Smooth muscle cell (in vitro differentiated cells): ENCODE measurements around the gene TMIGD1. TPM values are rescaled to one million over a fixed set of nuclear protein-coding genes. Genes with fewer than 3 reads are reported as not detected.
A peak's percentile ranks its signal among the peaks of the same experiment; 100 is the strongest.

Experiments used
- DNase-seq: peaks from one replicate; lab custom pipeline; 2025; ENCODE audit not compliant: unreplicated experiment; lab: John Stamatoyannopoulos, UW
- H2AFZ ChIP-seq: fragments of 200-600 bp; sonication (generic); 2 replicates; pipeline ENCODE4 v1.6.0; 2016; ENCODE audit warnings: antibody characterized with exemption, low read depth, mild to moderate bottlenecking
- H3F3A ChIP-seq: fragments of 200-600 bp; sonication (generic); 2 replicates; pipeline ENCODE4 v1.6.0; 2017; ENCODE audit warnings: antibody characterized with exemption, low read depth
- H3K27ac ChIP-seq: fragments of 200-600 bp; sonication (generic); 2 replicates; pipeline ENCODE4 v1.5.1; 2016; ENCODE audit warnings: low read depth, mild to moderate bottlenecking
- H3K27me3 ChIP-seq: fragments of 200-600 bp; sonication (generic); 2 replicates; pipeline ENCODE4 v1.6.1; 2016; ENCODE audit warnings: low read depth, mild to moderate bottlenecking
- H3K36me3 ChIP-seq: fragments of 200-600 bp; sonication (generic); 2 replicates; pipeline ENCODE4 v1.5.1; 2016; ENCODE audit warnings: low read depth
- H3K4me1 ChIP-seq: fragments of 200-600 bp; sonication (generic); 2 replicates; pipeline ENCODE4 v1.5.1; 2016; ENCODE audit warnings: low read depth
- H3K4me2 ChIP-seq: fragments of 200-600 bp; sonication (generic); 2 replicates; pipeline ENCODE4 v1.6.0; 2016; ENCODE audit warnings: mild to moderate bottlenecking
- H3K4me3 ChIP-seq: fragments of 200-600 bp; sonication (generic); 2 replicates; pipeline ENCODE4 v1.5.1; 2016; ENCODE audit warnings: mild to moderate bottlenecking
- H3K79me2 ChIP-seq: fragments of 200-600 bp; sonication (generic); 2 replicates; pipeline ENCODE4 v1.6.0; 2016; ENCODE audit warnings: low read depth, mild to moderate bottlenecking
- H3K9ac ChIP-seq: fragments of 200-600 bp; sonication (generic); 2 replicates; pipeline ENCODE4 v1.6.0; 2016; ENCODE audit warnings: low read depth
- H3K9me3 ChIP-seq: fragments of 200-600 bp; sonication (generic); replicated peaks from 2 replicates; pipeline ENCODE4 v1.5.1; 2016; ENCODE audit warnings: low read depth
- H4K20me1 ChIP-seq: fragments of 200-600 bp; sonication (generic); 2 replicates; pipeline ENCODE4 v1.6.0; 2016; ENCODE audit warnings: low read depth
- WGBS: methylation state at CpG from one replicate; pipeline ENCODE4 v1.1.7; 2016; ENCODE audit warnings: low lambda C conversion rate; 5-methylcytosine and 5-hydroxymethylcytosine counted together
- polyA plus RNA-seq: library from polyadenylated mRNA; unstranded; fragments of >200 nt; fragmentation: Nextera tagmentation; extraction: Ambion mirVana; gene quantifications from 2 replicates; pipeline ENCODE4 v1.2.1, GENCODE V29; 2016
- total RNA-seq: library from RNA; depleted of rRNA; stranded (reverse); fragments of >200 nt; gene quantifications from 2 replicates; pipeline ENCODE4 v1.2.3, GENCODE V29; 2014
- TF ChIP-seq, protein P1 (sequence below): fragments of 200-600 bp; sonication (generic); IDR thresholded peaks from 2 replicates; pipeline ENCODE4 v1.5.1; 2017; ENCODE audit warnings: borderline replicate concordance, mild to moderate bottlenecking, antibody characterized with exemption; ENCODE audit not compliant: insufficient read depth, poor library complexity, severe bottlenecking

TMIGD1 gene
- total and polyA plus RNA-seq, 2 experiments from 2014 or later, result not detected

DNA sequence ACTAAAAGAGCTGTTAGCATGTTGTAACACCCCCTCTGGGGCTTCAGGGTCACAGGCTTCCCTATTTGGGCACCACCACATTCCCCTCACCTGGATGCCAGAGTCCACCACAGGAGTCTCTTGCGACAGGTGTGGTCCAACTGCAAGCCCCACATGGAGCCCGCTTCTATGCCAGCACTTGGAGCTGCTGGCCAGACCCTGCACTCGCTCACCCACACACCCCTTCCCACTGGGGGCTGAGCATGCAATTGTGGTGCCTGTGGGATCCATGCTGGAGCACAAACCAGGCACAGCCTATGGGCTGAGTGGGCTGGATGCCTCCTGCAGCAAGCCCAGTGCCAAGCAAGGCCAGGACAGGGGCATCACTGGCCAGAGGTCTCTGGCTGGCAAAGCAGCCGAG lies 36.1 kb downstream of the TMIGD1 start:
- H2AFZ ChIP-seq, result no peak overlapping the region

DNA sequence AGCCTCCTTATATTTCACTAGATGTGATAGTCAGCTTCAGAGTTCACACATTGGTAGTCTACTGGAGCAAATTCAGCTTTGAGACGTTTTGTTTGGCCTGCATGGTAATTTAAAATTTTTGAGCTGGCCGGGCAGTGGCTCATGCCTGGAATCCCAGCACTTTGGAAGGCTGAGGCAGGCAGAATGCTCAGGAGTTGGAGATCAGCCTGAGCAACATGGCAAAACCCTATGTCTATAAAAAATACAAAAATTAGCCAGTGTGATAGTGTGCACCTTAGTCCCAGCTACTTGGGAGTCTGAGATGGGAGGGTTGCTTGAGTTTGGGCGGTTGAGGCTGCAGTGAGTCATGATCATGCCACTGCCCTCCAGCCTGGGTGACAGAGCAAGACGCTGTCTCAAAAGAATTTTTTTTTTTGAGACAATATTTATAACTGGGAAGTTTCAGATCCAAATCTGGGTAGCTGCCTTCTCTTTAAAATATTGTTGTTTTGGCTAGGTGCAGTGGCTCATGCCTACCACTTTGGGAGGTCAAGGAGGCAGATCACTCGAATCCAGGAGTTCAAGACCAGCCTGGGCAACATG lies 37.3 kb downstream of the TMIGD1 start:
- Histone ChIP-seq H3K27ac (no peak overlapping the region), H3K9ac (no peak overlapping the region), H3K4me3 (no peak overlapping the region), H2AFZ (no peak overlapping the region), H3F3A (peaks cover 13% of the 10 kb centered on the region), H3K36me3 (no peaks in the 10 kb centered on the region), H3K27me3 (no peaks in the 10 kb centered on the region), H3K9me3 (no peaks in the 10 kb centered on the region), H3K4me1 (no peaks in the 10 kb centered on the region), H4K20me1 (no peaks in the 10 kb centered on the region), H3K4me2 (no peak overlapping the region), H3K79me2 (no peaks in the 10 kb centered on the region)
- DNase-seq, result no peak
- TF ChIP-seq, protein P1, sequence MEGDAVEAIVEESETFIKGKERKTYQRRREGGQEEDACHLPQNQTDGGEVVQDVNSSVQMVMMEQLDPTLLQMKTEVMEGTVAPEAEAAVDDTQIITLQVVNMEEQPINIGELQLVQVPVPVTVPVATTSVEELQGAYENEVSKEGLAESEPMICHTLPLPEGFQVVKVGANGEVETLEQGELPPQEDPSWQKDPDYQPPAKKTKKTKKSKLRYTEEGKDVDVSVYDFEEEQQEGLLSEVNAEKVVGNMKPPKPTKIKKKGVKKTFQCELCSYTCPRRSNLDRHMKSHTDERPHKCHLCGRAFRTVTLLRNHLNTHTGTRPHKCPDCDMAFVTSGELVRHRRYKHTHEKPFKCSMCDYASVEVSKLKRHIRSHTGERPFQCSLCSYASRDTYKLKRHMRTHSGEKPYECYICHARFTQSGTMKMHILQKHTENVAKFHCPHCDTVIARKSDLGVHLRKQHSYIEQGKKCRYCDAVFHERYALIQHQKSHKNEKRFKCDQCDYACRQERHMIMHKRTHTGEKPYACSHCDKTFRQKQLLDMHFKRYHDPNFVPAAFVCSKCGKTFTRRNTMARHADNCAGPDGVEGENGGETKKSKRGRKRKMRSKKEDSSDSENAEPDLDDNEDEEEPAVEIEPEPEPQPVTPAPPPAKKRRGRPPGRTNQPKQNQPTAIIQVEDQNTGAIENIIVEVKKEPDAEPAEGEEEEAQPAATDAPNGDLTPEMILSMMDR, result no peak
- WGBS, result 75% methylated on average over 5 of the region's 5 CpGs

More for the DNA sequence above, 36.1 kb downstream of the TMIGD1 start:
- H3K4me2 ChIP-seq, result no peak overlapping the region
- H3K4me1 ChIP-seq, result no peaks in the 10 kb centered on the region
- no peaks in the 10 kb centered on the region for H3K36me3 ChIP-seq
- H3K9ac ChIP-seq, result no peak overlapping the region
- no peaks in the 10 kb centered on the region for H4K20me1 ChIP-seq
- TF ChIP-seq, protein P1, result no peak
- no peaks in the 10 kb centered on the region for H3K9me3 ChIP-seq
- no peak overlapping the region for H3K4me3 ChIP-seq
- no peaks in the 10 kb centered on the region for H3K79me2 ChIP-seq
- H3F3A ChIP-seq, result peaks cover 6% of the 10 kb centered on the region
- no peaks in the 10 kb centered on the region for H3K27me3 ChIP-seq
- WGBS, result 95% methylated on average over 4 of the region's 4 CpGs
- DNase-seq, result no peak
- no peak overlapping the region for H3K27ac ChIP-seq

DNA sequence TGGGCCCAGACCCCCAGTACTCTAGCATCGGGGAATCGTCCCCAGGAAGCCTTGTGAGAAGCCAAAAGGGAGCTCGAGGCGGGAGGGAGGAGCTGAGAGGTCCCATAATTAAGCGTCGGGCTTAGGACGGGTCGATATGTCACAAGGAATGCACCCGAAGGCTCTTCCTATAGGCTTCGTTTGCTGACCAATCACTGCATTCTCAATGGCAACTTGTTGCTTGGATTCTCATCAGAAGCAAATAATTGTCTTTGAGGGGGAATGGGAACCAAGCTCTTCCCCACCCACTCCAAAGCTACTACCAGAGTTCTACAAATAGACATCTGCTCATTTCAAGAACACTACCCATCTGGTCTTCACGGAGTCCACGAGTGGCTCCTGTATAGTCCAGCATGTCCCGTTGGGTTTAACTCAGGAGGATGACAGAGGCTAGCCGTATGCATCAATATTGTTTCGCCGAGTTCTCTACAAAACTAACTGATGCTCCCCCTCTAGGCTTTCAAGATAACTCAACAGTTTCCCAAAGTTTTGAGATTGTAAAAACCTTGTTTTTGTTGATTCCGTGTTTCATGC lies 41.5 kb downstream of the TMIGD1 start:
- Histone ChIP-seq H2AFZ (peak overlapping the region; percentile 100), H3K4me2 (peak overlapping the region; percentile 96), H3K9me3 (no peaks in the 10 kb centered on the region), H3F3A (peaks cover 19% of the 10 kb centered on the region), H3K36me3 (no peaks in the 10 kb centered on the region), H3K27ac (peak overlapping the region; percentile 29), H3K4me3 (peak overlapping the region; percentile 98), H3K27me3 (no peaks in the 10 kb centered on the region), H4K20me1 (no peaks in the 10 kb centered on the region), H3K9ac (peak overlapping the region; percentile 71), H3K79me2 (peaks cover 10% of the 10 kb centered on the region), H3K4me1 (peaks cover 15% of the 10 kb centered on the region)
- no peak for DNase-seq
- WGBS, result 28% methylated on average over 17 of the region's 17 CpGs
- TF ChIP-seq, protein P1, result no peak
